ENCODE results near the gene SPINK7. TPM values are rescaled to one million over a fixed set of nuclear protein-coding genes. Genes with fewer than 3 reads are reported as not detected.
"Not testable (repeated sequence)": the region's sequence is repeated elsewhere in the genome, so short reads cannot be mapped to it uniquely, and the experiment has no call there.

The SPINK7 gene
- total RNA-seq, 1 donor from 2014 or later = 13.7 TPM

- no peak overlapping the region for H3K4me3 ChIP-seq (ENCODE audit: low read depth, low read length)
- TF ChIP-seq, protein P1, sequence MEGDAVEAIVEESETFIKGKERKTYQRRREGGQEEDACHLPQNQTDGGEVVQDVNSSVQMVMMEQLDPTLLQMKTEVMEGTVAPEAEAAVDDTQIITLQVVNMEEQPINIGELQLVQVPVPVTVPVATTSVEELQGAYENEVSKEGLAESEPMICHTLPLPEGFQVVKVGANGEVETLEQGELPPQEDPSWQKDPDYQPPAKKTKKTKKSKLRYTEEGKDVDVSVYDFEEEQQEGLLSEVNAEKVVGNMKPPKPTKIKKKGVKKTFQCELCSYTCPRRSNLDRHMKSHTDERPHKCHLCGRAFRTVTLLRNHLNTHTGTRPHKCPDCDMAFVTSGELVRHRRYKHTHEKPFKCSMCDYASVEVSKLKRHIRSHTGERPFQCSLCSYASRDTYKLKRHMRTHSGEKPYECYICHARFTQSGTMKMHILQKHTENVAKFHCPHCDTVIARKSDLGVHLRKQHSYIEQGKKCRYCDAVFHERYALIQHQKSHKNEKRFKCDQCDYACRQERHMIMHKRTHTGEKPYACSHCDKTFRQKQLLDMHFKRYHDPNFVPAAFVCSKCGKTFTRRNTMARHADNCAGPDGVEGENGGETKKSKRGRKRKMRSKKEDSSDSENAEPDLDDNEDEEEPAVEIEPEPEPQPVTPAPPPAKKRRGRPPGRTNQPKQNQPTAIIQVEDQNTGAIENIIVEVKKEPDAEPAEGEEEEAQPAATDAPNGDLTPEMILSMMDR (IDR thresholded peaks at IDR 0.05; ENCODE audit: insufficient read depth, low read length, severe bottlenecking) = no peak
Observed at GRCh38 chr5:148314731-148315130, 2.5 kb downstream of the SPINK7 start.

DNA sequence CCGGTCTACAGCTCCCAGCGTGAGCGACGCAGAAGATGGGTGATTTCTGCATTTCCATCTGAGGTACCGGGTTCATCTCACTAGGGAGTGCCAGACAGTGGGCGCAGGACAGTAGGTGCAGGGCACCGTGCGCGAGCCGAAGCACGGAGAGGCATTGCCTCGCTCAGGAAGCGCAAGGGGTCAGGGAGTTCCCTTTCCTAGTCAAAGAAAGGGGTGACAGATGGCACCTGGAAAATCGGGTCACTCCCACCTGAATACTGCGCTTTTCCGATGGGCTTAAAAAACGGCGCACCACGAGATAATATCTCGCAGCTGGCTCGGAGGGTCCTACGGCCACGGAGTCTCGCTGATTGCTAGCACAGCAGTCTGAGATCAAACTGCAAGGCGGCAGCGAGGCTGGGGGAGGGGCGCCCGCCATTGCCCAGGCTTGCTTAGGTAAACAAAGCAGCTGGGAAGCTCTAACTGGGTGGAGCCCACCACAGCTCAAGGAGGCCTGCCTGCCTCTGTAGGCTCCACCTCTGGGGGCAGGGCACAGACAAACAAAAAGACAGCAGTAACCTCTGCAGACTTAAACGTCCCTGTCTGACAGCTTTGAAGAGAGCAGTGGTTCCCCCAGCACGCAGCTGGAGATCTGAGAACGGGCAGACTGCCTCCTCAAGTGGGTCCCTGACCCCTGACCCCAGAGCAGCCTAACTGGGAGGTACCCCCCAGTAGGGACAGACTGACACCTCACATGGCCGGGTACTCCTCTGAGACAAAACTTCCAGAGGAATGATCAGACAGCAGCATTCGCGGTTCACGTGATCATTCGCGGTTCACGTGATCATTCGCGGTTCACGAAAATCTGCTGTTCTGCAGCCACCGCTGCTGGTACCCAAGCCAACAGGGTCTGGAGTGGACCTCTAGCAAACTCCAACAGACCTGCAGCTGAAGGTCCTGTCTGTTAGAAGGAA lies 8.1 kb downstream of the SPINK7 start:
- H3K4me3 ChIP-seq (ENCODE audit: low read depth, low read length) = peak overlapping the region; percentile 27
- H3K36me3 ChIP-seq (ENCODE audit: control insufficient read depth, insufficient read depth, low read length); H3K27me3 ChIP-seq (ENCODE audit: control insufficient read depth, insufficient read depth, low read length); FAIRE-seq; DNase-seq (ENCODE audit: low read depth): not testable (repeated sequence)

More at GRCh38 chr5:148314731-148315130, 2.5 kb downstream of the SPINK7 start:
- H3K27me3 ChIP-seq (ENCODE audit: control insufficient read depth, insufficient read depth, low read length) = no peaks in the 10 kb centered on the region
- no peak for FAIRE-seq
- DNase-seq (ENCODE audit: low read depth) = no peak
- H3K36me3 ChIP-seq (ENCODE audit: control insufficient read depth, insufficient read depth, low read length) = no peaks in the 10 kb centered on the region

DNA sequence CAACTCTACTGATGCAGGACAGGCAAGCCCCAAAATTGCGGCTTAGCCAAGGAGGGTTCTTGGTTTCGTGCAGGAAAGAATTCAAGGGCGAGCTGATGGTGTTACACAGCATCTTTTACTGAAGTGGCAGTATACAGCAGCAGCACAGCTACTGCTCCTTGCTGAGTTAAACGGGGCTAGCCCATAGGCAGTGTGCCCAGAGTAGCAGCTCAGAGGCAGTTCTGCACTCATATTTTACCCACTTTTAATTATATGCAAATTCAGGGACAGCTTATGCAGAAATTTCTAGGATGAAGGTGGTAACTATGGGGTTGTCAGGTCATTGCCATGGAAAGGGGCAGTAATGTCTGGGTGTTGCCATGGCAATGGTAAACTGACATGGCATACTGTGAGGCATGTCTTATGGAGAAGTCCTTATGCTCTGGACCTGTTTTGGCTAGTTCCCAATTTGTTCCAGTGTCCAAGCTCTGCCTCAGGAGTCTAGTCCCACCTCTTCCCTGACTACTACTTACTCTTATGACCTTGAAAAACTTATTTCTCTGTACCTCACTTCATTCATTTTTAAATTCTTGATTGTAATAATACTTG lies 21.1 kb downstream of the SPINK7 start:
- H3K36me3 ChIP-seq (ENCODE audit: control insufficient read depth, insufficient read depth, low read length) = no peaks in the 10 kb centered on the region
- TF ChIP-seq, protein P1 (IDR thresholded peaks at IDR 0.05; ENCODE audit: insufficient read depth, low read length, severe bottlenecking) = no peak
- H3K4me3 ChIP-seq (ENCODE audit: low read depth, low read length) = no peak overlapping the region
- no peaks in the 10 kb centered on the region for H3K27me3 ChIP-seq (ENCODE audit: control insufficient read depth, insufficient read depth, low read length)
- DNase-seq (ENCODE audit: low read depth) (no peak), FAIRE-seq (no peak)

DNA sequence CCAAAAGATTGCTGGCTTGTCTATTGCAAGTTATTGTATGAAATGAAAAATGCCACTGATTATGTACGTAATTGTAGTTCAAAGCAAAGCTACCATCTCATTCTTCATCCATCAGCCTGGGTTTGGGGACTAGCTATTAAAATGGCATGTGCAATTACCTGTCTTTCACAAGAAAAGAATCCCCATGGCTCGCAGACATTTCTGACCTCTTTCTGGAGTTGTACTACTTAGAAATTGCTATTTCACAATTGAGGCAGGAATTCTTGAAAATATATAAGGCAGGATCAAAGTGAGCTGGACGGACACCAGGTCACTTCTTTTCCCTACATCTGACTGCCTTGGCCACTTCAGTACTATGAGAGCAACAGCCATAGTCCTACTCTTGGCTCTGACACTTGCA lies 23.0 kb downstream of the SPINK7 start, which contains the start of gene SPINK9:
SPINK9 (plus strand) TSS at position 301 of the 400 bp plus-strand sequence; CDS start at position 356, 55 bp downstream.
- Histone ChIP-seq H3K4me3 (ENCODE audit: low read depth, low read length) (no peak within 1 kb of the TSS), H3K27me3 (ENCODE audit: control insufficient read depth, insufficient read depth, low read length) (no peaks in the 10 kb centered on the region), H3K36me3 (ENCODE audit: control insufficient read depth, insufficient read depth, low read length) (no peaks in the 10 kb centered on the region)
- TF ChIP-seq, protein P1 (IDR thresholded peaks at IDR 0.05; ENCODE audit: insufficient read depth, low read length, severe bottlenecking) = no peak
- FAIRE-seq (no peak), DNase-seq (ENCODE audit: low read depth) (no peak)

DNA sequence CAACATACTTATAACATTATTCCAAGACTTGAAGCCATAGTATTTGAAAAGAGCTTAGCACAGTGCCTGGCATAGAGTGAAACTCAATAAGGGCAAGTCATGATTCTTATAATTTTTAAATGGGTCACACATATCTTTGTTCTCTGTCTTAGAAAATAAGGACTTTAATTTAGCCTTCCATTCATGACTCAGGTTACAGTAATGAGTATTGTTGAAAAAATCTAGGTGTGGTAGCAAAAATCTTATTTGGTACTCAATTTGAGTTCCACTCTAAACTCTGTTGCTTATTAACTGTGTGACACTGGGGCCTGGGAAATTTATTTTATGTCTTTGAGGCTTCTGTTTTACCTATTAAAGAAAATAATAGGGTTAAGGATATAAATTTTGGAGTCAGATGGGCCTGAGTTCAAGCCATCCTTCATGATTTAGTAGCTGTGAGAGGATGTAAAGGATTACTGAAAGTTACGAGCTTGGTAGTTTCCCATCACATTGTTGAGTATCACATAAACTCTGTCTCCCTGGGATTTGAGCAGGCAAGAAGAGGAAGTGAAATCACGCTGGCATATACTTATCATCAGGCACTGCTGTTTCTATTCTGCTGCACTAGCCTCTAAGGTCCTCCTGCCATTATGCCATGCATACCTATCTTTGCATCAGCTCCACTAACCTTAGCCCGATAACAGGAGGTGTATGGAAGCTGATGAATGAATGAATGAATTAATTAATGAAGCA lies 24.6 kb downstream of the SPINK7 start:
- Histone ChIP-seq H3K4me3 (ENCODE audit: low read depth, low read length) (no peak overlapping the region), H3K27me3 (ENCODE audit: control insufficient read depth, insufficient read depth, low read length) (no peaks in the 10 kb centered on the region), H3K36me3 (ENCODE audit: control insufficient read depth, insufficient read depth, low read length) (no peaks in the 10 kb centered on the region)
- FAIRE-seq = no peak
- DNase-seq (ENCODE audit: low read depth) = peak; percentile 48
- TF ChIP-seq, protein P1 (IDR thresholded peaks at IDR 0.05; ENCODE audit: insufficient read depth, low read length, severe bottlenecking) = no peak
